H1 (cell line): ENCODE measurements around the gene CEND1. TPM values are rescaled to one million over a fixed set of nuclear protein-coding genes. Genes with fewer than 3 reads are reported as not detected.

Experiments used
- E2F6 ChIP-seq: IDR thresholded peaks from 2 replicates; pipeline ENCODE4 v1.6.1; 2012; ENCODE audit warnings: inconsistent platforms
- ZNF274 ChIP-seq: IDR thresholded peaks from 2 replicates; pipeline ENCODE4 v1.7.0; 2012; ENCODE audit warnings: low read length, borderline replicate concordance; ENCODE audit errors: extremely low read depth
- polyA plus RNA-seq, 7 experiments: library from polyadenylated mRNA; depleted of rRNA in 3 of 7; stranded (reverse) in 5 of 7; unstranded in 2 of 7; fragments of >200 nt in 5 of 7; fragments of 200-250 nt in 2 of 7; gene quantifications; 1 replicate in 5 of 7; 2 replicates in 1 of 7; 4 replicates in 1 of 7; pipeline versions ENCODE4 v1.2.1 to v1.2.3, GENCODE V29; 2011 to 2013; ENCODE audit warnings: missing spikeins in 2 of 7, mixed read lengths in 2 of 7
- total RNA-seq: library from RNA; stranded (reverse); fragmentation: NEBNext Ultra II Directional; extraction: Animal tissue kit (Norgen Biotek cat#: 25700); gene quantifications from 2 replicates; pipeline ENCODE4 v1.2.1, GENCODE V29; 2021

The CEND1 gene
- total and polyA plus RNA-seq, 2 of the 8 experiments (the other 6 are each of a cell fraction or from before 2014, with no cell fraction given), result 0.82 to 5.0 TPM

GRCh38 chr11:836274-836673 lies 46.4 kb upstream of the CEND1 start (continued):
- no peak for TF ChIP-seq ZNF274
- no peak for TF ChIP-seq E2F6
